ENCODE data around the gene RTTN.
"Not testable (repeated sequence)": the region's sequence is repeated elsewhere in the genome, so short reads cannot be mapped to it uniquely, and the experiment has no call there.

- not testable (repeated sequence) for TF ChIP-seq E2F5 (CRISPR knock-in tag; IDR thresholded peaks at IDR 0.05); OVOL2 (CRISPR knock-in tag; IDR thresholded peaks at IDR 0.05; ENCODE audit: borderline replicate concordance); ZNF317 (CRISPR knock-in tag; IDR thresholded peaks at IDR 0.05; ENCODE audit: borderline replicate concordance, low read depth); HMGXB4 (CRISPR knock-in tag; IDR thresholded peaks at IDR 0.05)
These were observed 44.4 kb upstream of the RTTN start for GRCh38 chr18:70249861-70250260.
